ENCODE data around the gene SMIM20.

The SMIM20 gene

DNA sequence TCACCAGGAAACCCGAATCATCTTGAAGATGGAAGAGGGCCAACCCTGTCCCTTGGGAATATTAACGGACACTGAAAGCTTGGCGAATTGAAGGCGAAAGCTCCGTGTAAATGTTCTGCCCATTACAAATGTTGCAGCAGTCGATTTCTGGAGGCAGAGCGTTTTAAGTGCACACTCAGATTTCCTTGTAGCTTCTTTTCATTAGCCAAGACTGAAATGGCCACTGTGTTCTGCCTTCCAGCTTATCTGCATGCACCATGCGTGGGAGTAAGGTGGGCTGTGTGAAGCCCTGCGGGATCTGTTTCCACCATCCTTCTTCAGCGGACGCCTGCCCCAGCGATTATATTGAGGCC is 1.3 kb downstream of the SMIM20 start:
- Mint-ChIP-seq H3K4me3 (peak overlapping the region; percentile 92), H3K27ac (no peak overlapping the region), H3K36me3 (ENCODE audit: low read depth) (peaks cover 20% of the 10 kb centered on the region), H3K4me1 (peaks cover 34% of the 10 kb centered on the region), H3K27me3 (ENCODE audit: low read depth, poor library complexity) (peaks cover 12% of the 10 kb centered on the region), H3K9me3 (no peaks in the 10 kb centered on the region)
- TF ChIP-seq, protein P1, sequence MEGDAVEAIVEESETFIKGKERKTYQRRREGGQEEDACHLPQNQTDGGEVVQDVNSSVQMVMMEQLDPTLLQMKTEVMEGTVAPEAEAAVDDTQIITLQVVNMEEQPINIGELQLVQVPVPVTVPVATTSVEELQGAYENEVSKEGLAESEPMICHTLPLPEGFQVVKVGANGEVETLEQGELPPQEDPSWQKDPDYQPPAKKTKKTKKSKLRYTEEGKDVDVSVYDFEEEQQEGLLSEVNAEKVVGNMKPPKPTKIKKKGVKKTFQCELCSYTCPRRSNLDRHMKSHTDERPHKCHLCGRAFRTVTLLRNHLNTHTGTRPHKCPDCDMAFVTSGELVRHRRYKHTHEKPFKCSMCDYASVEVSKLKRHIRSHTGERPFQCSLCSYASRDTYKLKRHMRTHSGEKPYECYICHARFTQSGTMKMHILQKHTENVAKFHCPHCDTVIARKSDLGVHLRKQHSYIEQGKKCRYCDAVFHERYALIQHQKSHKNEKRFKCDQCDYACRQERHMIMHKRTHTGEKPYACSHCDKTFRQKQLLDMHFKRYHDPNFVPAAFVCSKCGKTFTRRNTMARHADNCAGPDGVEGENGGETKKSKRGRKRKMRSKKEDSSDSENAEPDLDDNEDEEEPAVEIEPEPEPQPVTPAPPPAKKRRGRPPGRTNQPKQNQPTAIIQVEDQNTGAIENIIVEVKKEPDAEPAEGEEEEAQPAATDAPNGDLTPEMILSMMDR (IDR thresholded peaks at IDR 0.05), result no peak
- DNase-seq, result no peak

DNA sequence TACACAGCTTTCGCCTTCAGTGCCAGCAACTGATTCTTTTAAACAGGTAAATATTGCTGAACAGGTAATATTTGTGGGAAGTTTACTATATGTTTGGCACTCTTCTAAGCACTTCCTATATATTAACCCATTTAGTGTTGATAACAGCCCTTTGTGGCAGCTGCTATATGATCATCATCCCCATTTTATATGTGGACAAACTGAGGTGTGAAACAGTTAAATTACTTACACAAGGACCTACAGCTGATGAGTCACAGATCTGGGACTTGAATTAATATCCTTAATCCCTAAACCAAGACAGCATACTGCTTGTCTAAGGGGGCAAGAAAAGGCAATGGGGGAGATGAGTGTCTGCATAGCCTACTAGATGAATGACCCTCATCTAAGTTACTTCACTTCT is 2.9 kb downstream of the SMIM20 start:
- Mint-ChIP-seq H3K36me3 (ENCODE audit: low read depth) (peaks cover 29% of the 10 kb centered on the region), H3K27me3 (ENCODE audit: low read depth, poor library complexity) (peaks cover 12% of the 10 kb centered on the region), H3K27ac (no peak overlapping the region), H3K4me3 (no peak overlapping the region), H3K9me3 (no peaks in the 10 kb centered on the region), H3K4me1 (peaks cover 40% of the 10 kb centered on the region)
- no peak for DNase-seq
- TF ChIP-seq, protein P1 (IDR thresholded peaks at IDR 0.05), result no peak

DNA sequence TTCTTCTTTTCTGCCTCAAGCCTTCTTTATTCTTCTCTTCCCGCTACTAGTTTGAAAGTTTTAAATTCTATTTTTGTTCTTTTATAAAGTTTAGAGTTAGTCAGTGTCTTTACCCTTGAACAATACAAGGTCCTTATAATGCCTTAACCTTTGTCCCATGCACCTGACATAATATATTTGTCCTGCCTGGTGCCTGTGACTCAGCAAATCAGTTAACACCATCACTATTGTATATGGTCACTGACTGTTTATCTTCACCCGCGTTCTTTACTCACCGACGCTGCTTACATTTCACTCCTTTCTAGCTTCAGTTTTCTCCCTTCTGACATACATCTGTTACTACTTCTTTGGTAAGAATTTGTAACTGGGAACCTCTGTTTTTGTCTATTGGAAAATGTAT is 5.7 kb downstream of the SMIM20 start:
- DNase-seq, result no peak
- TF ChIP-seq, protein P1 (IDR thresholded peaks at IDR 0.05), result no peak
- H3K36me3 Mint-ChIP-seq (ENCODE audit: low read depth), result peaks cover 29% of the 10 kb centered on the region
- H3K27me3 Mint-ChIP-seq (ENCODE audit: low read depth, poor library complexity), result peaks cover 4% of the 10 kb centered on the region
- peaks cover 46% of the 10 kb centered on the region for H3K4me1 Mint-ChIP-seq
- H3K4me3 Mint-ChIP-seq, result no peak overlapping the region
- H3K9me3 Mint-ChIP-seq, result no peaks in the 10 kb centered on the region
- peak overlapping the region; percentile 83 for H3K27ac Mint-ChIP-seq

DNA sequence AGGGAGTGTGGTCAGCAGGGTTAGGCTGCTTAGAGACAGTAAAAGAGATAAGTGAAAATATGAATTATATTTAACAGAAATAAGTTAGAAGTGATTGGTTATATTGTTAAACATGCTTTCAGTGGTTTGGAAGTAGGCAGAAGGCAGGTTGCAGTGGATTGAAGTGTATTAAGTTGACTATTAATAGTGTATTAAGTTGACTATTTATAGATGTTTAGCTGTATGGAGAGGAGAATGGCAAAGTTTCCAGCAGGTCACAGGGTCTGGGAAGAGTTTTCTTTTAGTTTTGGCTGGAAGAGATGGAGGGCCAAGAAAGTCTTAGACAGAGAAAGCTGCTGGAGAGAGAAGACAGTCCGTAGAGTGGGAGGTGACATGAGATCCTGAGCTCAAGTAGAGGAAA is 7.9 kb downstream of the SMIM20 start:
- no peak for DNase-seq
- TF ChIP-seq, protein P1 (IDR thresholded peaks at IDR 0.05), result no peak
- peaks cover 4% of the 10 kb centered on the region for H3K27me3 Mint-ChIP-seq (ENCODE audit: low read depth, poor library complexity)
- peaks cover 27% of the 10 kb centered on the region for H3K36me3 Mint-ChIP-seq (ENCODE audit: low read depth)
- no peaks in the 10 kb centered on the region for H3K9me3 Mint-ChIP-seq
- H3K4me3 Mint-ChIP-seq, result no peak overlapping the region
- H3K27ac Mint-ChIP-seq, result no peak overlapping the region
- H3K4me1 Mint-ChIP-seq, result peaks cover 31% of the 10 kb centered on the region

DNA sequence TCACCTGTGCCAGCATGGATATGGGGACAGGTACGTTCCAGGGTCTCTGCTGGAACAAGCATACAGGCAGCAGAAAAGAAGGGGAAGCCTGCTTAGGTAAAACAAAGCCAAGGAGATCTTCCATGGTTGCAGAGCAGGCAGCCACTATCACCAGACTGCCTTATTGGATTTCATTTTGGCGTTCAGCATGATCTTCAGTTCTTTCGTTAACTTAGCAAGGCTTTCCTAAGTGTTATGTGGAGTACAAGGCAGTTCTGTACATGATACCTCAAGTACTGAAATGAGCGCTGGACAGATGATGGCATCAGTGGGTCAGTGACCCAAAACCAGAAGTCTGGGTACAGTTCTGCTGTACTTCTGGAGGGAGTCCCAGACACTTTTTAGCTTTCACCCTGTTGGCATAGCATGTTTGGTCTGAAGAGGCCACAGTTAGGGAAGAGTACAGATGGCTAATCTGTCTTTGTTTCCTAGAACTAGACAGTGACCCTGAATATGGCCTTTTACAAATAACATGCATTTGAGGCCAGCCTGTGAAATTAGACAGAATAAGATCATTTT is 8.9 kb downstream of the SMIM20 start:
- peaks cover 20% of the 10 kb centered on the region for H3K36me3 Mint-ChIP-seq (ENCODE audit: low read depth)
- peak overlapping the region; percentile 48 for H3K27ac Mint-ChIP-seq
- H3K4me1 Mint-ChIP-seq, result peaks cover 31% of the 10 kb centered on the region
- no peak overlapping the region for H3K4me3 Mint-ChIP-seq
- no peaks in the 10 kb centered on the region for H3K9me3 Mint-ChIP-seq
- DNase-seq, result no peak
- H3K27me3 Mint-ChIP-seq (ENCODE audit: low read depth, poor library complexity), result peaks cover 4% of the 10 kb centered on the region
- TF ChIP-seq, protein P1 (IDR thresholded peaks at IDR 0.05), result no peak

DNA sequence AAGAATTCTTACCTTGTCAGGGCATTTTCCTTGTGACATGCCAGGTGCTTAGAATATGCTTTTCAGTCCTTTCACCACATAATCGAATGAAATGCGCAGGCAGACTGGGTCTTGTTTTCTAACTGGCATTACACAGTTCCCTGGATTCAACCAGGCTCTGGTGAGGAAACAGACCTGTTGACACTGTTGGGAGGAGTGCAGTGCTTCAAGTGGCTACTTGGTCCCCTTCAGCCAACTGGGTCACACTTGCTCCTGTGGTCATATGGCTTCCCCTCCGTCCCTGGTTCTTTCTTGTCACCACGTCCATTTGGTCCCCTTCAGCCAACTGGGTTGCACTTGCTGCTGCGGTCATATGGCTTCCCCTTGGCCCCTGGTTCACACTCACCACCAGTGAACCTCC is 9.7 kb downstream of the SMIM20 start:
- H3K27ac Mint-ChIP-seq, result no peak overlapping the region
- H3K4me3 Mint-ChIP-seq, result no peak overlapping the region
- peaks cover 4% of the 10 kb centered on the region for H3K27me3 Mint-ChIP-seq (ENCODE audit: low read depth, poor library complexity)
- DNase-seq, result no peak
- TF ChIP-seq, protein P1 (IDR thresholded peaks at IDR 0.05), result no peak
- peaks cover 39% of the 10 kb centered on the region for H3K4me1 Mint-ChIP-seq
- peaks cover 20% of the 10 kb centered on the region for H3K36me3 Mint-ChIP-seq (ENCODE audit: low read depth)
- H3K9me3 Mint-ChIP-seq, result no peaks in the 10 kb centered on the region

Data from nephron progenitor cell (in vitro differentiated cells).